Prostate gland (tissue), 2 donors: ENCODE results near the gene CIPC.
A peak's percentile ranks its signal among the peaks of the same experiment; 100 is the strongest.

ENCODE experiments used
- POLR2A ChIP-seq: fragments of 450-650 bp; IDR thresholded peaks from one replicate; pipeline ENCODE4 v1.6.1; 2016; ENCODE audit warnings: antibody characterized with exemption, mild to moderate bottlenecking
- TF ChIP-seq, protein P1 (sequence below), 4 experiments: fragments of 200-600 bp in 2 of 4; fragments of 450-650 bp in 2 of 4; sonication (generic) in 2 of 4; IDR thresholded peaks; 1 replicate in 3 of 4; 2 replicates in 1 of 4; pipeline ENCODE4 v1.5.1; 2016 to 2019; ENCODE audit warnings: antibody characterized with exemption in 4 of 4, mild to moderate bottlenecking in 2 of 4, moderate library complexity in 2 of 4

- TF ChIP-seq, protein P1, sequence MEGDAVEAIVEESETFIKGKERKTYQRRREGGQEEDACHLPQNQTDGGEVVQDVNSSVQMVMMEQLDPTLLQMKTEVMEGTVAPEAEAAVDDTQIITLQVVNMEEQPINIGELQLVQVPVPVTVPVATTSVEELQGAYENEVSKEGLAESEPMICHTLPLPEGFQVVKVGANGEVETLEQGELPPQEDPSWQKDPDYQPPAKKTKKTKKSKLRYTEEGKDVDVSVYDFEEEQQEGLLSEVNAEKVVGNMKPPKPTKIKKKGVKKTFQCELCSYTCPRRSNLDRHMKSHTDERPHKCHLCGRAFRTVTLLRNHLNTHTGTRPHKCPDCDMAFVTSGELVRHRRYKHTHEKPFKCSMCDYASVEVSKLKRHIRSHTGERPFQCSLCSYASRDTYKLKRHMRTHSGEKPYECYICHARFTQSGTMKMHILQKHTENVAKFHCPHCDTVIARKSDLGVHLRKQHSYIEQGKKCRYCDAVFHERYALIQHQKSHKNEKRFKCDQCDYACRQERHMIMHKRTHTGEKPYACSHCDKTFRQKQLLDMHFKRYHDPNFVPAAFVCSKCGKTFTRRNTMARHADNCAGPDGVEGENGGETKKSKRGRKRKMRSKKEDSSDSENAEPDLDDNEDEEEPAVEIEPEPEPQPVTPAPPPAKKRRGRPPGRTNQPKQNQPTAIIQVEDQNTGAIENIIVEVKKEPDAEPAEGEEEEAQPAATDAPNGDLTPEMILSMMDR (IDR thresholded peaks at IDR 0.05): peak in 1 of 4 experiments; percentile 6
- TF ChIP-seq POLR2A: no peak
Observed at GRCh38 chr14:77125281-77125801, 27.3 kb downstream of the CIPC start.
